K562 (cell line): ENCODE data around the gene ACBD5. TPM values are rescaled to one million over a fixed set of nuclear protein-coding genes. Genes with fewer than 3 reads are reported as not detected.

Source experiments
- ATAC-seq: fragments of 200-7000 bp; cut with Tn5 transposase; 3 replicates; pipeline ENCODE4 v1.9.1; 2020; ENCODE audit warnings: moderate library complexity
- BruUV-seq: library from RNA; stranded (reverse); fragments of 400-500 nt; replicated peaks from 2 replicates; lab custom pipeline; 2021; lab: Mats Ljungman, UMichigan
- CTCF ChIA-PET: fragments of 300-600 bp; formaldehyde crosslinking; extraction: SDS; loops from one replicate; lab custom pipeline; 2021; ENCODE audit warnings: low intra/inter-chr PET ratio; lab: Yijun Ruan, JAX
- POLR2A ChIA-PET: fragments of 300-600, 350-650 bp; sonication (Branson Sonifier 250); formaldehyde crosslinking; extraction: SDS; loops from one replicate; lab custom pipeline; 2021; ENCODE audit warnings: antibody characterized with exemption, inconsistent platforms; lab: Yijun Ruan, JAX
- DNase-seq, 4 experiments: peaks; one replicate each; pipeline versions ENCODE4 v3.0.0 to v3.0.0-alpha.2; 2011 to 2018; ENCODE audit warnings: low spot score in 3 of 4, mixed read lengths in 3 of 4; ENCODE audit errors: extremely low read depth in 1 of 4
- FAIRE-seq: peaks from 2 replicates; lab custom pipeline; 2011; peaks lifted over from hg19 to GRCh38; lab: Jason Lieb, UNC
- H2AFZ ChIP-seq: 2 replicates; pipeline ENCODE4 v1.6.0; 2011; ENCODE audit warnings: low read depth, low read length, control low read depth, inconsistent platforms
- H3K27ac ChIP-seq: fragments of 200-600 bp; 3 replicates; pipeline ENCODE4 v1.8.0; 2011; ENCODE audit warnings: low read depth, mild to moderate bottlenecking, control low read depth, inconsistent platforms, low read length, moderate library complexity, mixed read lengths; ENCODE audit errors: extremely low read depth
- H3K27me3 ChIP-seq, 2 experiments: fragments of 300-600 bp in 1 of 2; 2 replicates in 1 of 2; 3 replicates in 1 of 2; pipeline versions ENCODE4 v1.6.0 to v1.8.0; 2011; ENCODE audit warnings: inconsistent platforms in 2 of 2, low read length in 2 of 2, mild to moderate bottlenecking in 1 of 2, mixed read lengths in 1 of 2, moderate library complexity in 1 of 2; ENCODE audit not compliant: control insufficient read depth in 2 of 2, insufficient read depth in 2 of 2
- H3K36me3 ChIP-seq: fragments of 300-600 bp; 3 replicates; pipeline ENCODE4 v1.8.0; 2011; ENCODE audit warnings: mild to moderate bottlenecking, low read length, inconsistent platforms; ENCODE audit not compliant: control insufficient read depth, insufficient read depth
- H3K4me1 ChIP-seq, 2 experiments: fragments of 200-600 bp in 1 of 2; replicated peaks in 1 of 2; 2 replicates in 1 of 2; 3 replicates in 1 of 2; pipeline versions ENCODE4 v1.5.1 to v1.8.0; 2011; ENCODE audit warnings: inconsistent platforms in 2 of 2, low read length in 2 of 2, mild to moderate bottlenecking in 1 of 2, mixed read lengths in 1 of 2, moderate library complexity in 1 of 2; ENCODE audit not compliant: control insufficient read depth in 2 of 2, insufficient read depth in 2 of 2
- H3K4me2 ChIP-seq: 2 replicates; pipeline ENCODE4 v1.6.1; 2011; ENCODE audit warnings: low read length, control low read depth, inconsistent platforms, mixed read lengths; ENCODE audit not compliant: insufficient read depth
- H3K4me3 ChIP-seq: fragments of 200-600 bp; sonication (generic), shearing (Covaris generic); 2 replicates; pipeline ENCODE4 v1.5.1; 2016; ENCODE audit warnings: control low read depth, inconsistent platforms
- H3K79me2 ChIP-seq: fragments of 200-600 bp; 3 replicates; pipeline ENCODE4 v1.8.0; 2011; ENCODE audit warnings: low read length, inconsistent platforms; ENCODE audit not compliant: control insufficient read depth, insufficient read depth
- H3K9ac ChIP-seq, 2 experiments: 2 replicates each; pipeline versions ENCODE4 v1.6.0 to v1.6.1; 2011; ENCODE audit warnings: low read depth in 2 of 2, low read length in 2 of 2, control low read depth in 1 of 2, inconsistent platforms in 1 of 2, mild to moderate bottlenecking in 1 of 2, mixed read lengths in 1 of 2; ENCODE audit not compliant: insufficient read depth in 1 of 2
- H3K9me1 ChIP-seq: one replicate; pipeline ENCODE4 v1.6.0; 2011; ENCODE audit warnings: inconsistent platforms, mild to moderate bottlenecking, low read length, moderate library complexity; ENCODE audit not compliant: control insufficient read depth, insufficient read depth
- H3K9me3 ChIP-seq: replicated peaks from 2 replicates; pipeline ENCODE4 v1.5.1; 2011; ENCODE audit warnings: low read depth, low read length, inconsistent platforms; ENCODE audit not compliant: control insufficient read depth, insufficient read depth
- H4K20me1 ChIP-seq: replicated peaks from 2 replicates; pipeline ENCODE4 v1.6.1; 2011; ENCODE audit warnings: low read length, inconsistent platforms, mixed read lengths; ENCODE audit not compliant: control insufficient read depth, insufficient read depth
- HMGN3 ChIP-seq: IDR thresholded peaks from 2 replicates; pipeline ENCODE4 v1.6.1; 2011; ENCODE audit warnings: borderline replicate concordance, low read depth, mild to moderate bottlenecking, mixed read lengths, low read length; ENCODE audit not compliant: insufficient read length; ENCODE audit errors: extremely low read depth
- LARP7 ChIP-seq: fragments of 450-650 bp; IDR thresholded peaks from 2 replicates; pipeline ENCODE4 v1.6.1; 2016
- PHF20 ChIP-seq: fragments of 450-650 bp; IDR thresholded peaks from 2 replicates; pipeline ENCODE4 v1.6.1; 2018; ENCODE audit not compliant: partially characterized antibody
- SIN3A ChIP-seq, 2 experiments: fragments of 150-350 bp in 1 of 2; IDR thresholded peaks; 2 replicates each; pipeline ENCODE4 v1.6.1; 2011 to 2016; ENCODE audit warnings: borderline replicate concordance in 2 of 2, low read depth in 2 of 2, low read length in 2 of 2, mild to moderate bottlenecking in 2 of 2, moderate library complexity in 2 of 2; ENCODE audit not compliant: control insufficient read depth in 1 of 2
- TCF15 ChIP-seq: fragments of 250-450 bp; sonication (Bioruptor Pico); IDR thresholded peaks from 2 replicates; pipeline ENCODE4 v1.8.0; 2022; ENCODE audit warnings: moderate library complexity, mild to moderate bottlenecking, inconsistent platforms
- YY1 ChIP-seq, 3 experiments: IDR thresholded peaks; 2 replicates each; pipeline ENCODE4 v1.6.1; 2011; ENCODE audit warnings: low read length in 2 of 3, mild to moderate bottlenecking in 2 of 3, moderate library complexity in 2 of 3, borderline replicate concordance in 1 of 3, control low read depth in 1 of 3, low read depth in 1 of 3; ENCODE audit not compliant: insufficient read depth in 3 of 3, insufficient replicate concordance in 2 of 3, control insufficient read depth in 1 of 3, insufficient read length in 1 of 3; ENCODE audit errors: extremely low read depth in 1 of 3
- ZBTB17 ChIP-seq: fragments of 450-650 bp; formaldehyde crosslinking; IDR thresholded peaks from 2 replicates; pipeline ENCODE4 v1.4.0; 2020; ENCODE audit warnings: mild to moderate bottlenecking
- ZKSCAN1 ChIP-seq: fragments of 150-350 bp; IDR thresholded peaks from 2 replicates; pipeline ENCODE4 v1.6.1; 2016; ENCODE audit warnings: low read depth, low read length
- ZNF324 ChIP-seq: fragments of 250-450 bp; sonication (Bioruptor Pico); IDR thresholded peaks from 2 replicates; pipeline ENCODE4 v1.4.0; 2020; ENCODE audit warnings: mild to moderate bottlenecking
- whole genome bisulfite sequencing: fragments of 100-300 bp; shearing (Covaris generic); methylation state at CpG from one replicate; pipeline ENCODE4 v1.1.6; 2016; ENCODE audit warnings: low coverage, mixed read lengths; ENCODE audit not compliant: insufficient coverage; ENCODE audit errors: missing lambda C conversion rate; 5-methylcytosine and 5-hydroxymethylcytosine counted together
- in situ Hi-C: fragments of 300-500 bp; cut with MboI; formaldehyde crosslinking; loops from 4 replicates; pipeline ENCODE4 v1.15.0; 2018; ENCODE audit warnings: inconsistent platforms, mixed read lengths
- intact Hi-C: fragments of 100-400 bp; cut with micrococcal nuclease; formaldehyde crosslinking; loops from 2 replicates; pipeline ENCODE4 v1.14.2; 2022
- polyA plus RNA-seq, 8 experiments: library from polyadenylated mRNA; depleted of rRNA in 4 of 8; stranded (reverse) in 5 of 8; unstranded in 3 of 8; fragments of >200 nt; fragmentation: Nextera tagmentation in 2 of 8; fragmentation: Illumina TruSeq in 1 of 8; extraction: Ambion mirVana in 2 of 8; extraction: Trizol in 1 of 8; gene quantifications; 2 replicates each; pipeline versions ENCODE4 v1.2.1 to v1.2.3, GENCODE V29; 2011 to 2014; ENCODE audit warnings: inconsistent platforms in 1 of 8, missing spikeins in 1 of 8
- total RNA-seq, 7 experiments: library from RNA; depleted of rRNA in 6 of 7; stranded (reverse); fragments of >200 nt in 6 of 7; fragmentation: Illumina TruSeq in 2 of 7; extraction: Trizol in 2 of 7; gene quantifications; 2 replicates each; pipeline versions ENCODE4 v1.2.1 to v1.2.3, GENCODE V29; 2011 to 2021; ENCODE audit warnings: low replicate concordance in 1 of 7
- TF ChIP-seq, protein P1 (sequence below): sonication (generic); formaldehyde crosslinking; IDR thresholded peaks from 2 replicates; pipeline ENCODE4 v1.8.0; 2022; ENCODE audit warnings: mild to moderate bottlenecking, missing genetic modification reagents
- TF ChIP-seq, protein P2 (sequence below): fragments of 250-450 bp; sonication (Bioruptor Pico); IDR thresholded peaks from 2 replicates; pipeline ENCODE4 v1.9.0; 2021; ENCODE audit warnings: mild to moderate bottlenecking

Gene ACBD5
- total and polyA plus RNA-seq, 9 of the 15 experiments (the other 6 are each of a cell fraction or from before 2014, with no cell fraction given) = 1.5 to 10.3 (median 7.8) TPM

DNA sequence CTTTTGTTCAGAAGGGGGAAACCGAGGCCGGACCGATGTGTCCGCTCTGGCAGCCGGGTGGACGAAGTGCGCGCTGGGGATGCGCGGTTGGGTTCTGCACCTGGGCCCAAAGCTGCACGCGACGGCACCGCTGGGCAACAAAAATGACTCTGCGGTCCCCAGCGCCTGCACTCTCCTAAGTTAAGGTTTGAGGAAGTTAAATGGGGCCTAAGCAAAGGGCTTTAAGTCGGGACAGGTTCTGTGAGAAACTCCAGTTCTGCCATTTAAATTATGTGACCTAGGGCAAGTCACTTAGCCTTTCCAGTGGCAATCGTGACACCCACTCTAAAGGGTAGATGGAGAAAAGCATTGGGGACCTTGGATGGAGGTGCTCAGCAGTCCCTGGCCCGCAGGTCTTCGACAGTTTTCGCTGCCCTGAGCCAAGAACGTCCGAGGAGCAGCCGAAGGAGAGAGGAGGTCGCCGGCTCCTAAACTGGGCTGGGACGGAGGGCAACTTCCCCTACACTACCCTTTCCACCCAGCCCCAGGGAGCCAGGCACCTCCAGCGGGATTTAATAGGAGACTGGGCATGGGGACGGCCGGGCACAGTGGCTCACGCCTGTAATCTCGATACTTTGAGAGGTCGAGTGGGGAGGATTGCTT is 534 bp upstream of the ACBD5 start:
- Histone ChIP-seq H2AFZ (peak overlapping the region; percentile 97), H3K9me1 (no peaks in the 10 kb centered on the region), H3K4me1 (peaks cover 16 to 23% of the 10 kb centered on the region in 2 experiments; a peak in 4 of 5 replicates), H3K27me3 (no peaks in the 10 kb centered on the region), H3K4me2 (peak overlapping the region; percentile 96), H3K9ac (peak overlapping the region; percentile 75 to 94), H4K20me1 (no peaks in the 10 kb centered on the region), H3K9me3 (no peaks in the 10 kb centered on the region), H3K4me3 (peak overlapping the region; percentile 59), H3K79me2 (peaks cover 15% of the 10 kb centered on the region), H3K27ac (peak overlapping the region; percentile 94), H3K36me3 (no peaks in the 10 kb centered on the region)
- ChIA-PET POLR2A (no interaction called here), CTCF (no interaction called here)
- BruUV-seq = TSS peak; percentile 20
- intact Hi-C loops = loop anchor here (10.0 kb wide), 1 partner anchor 284 kb away; no protein-coding TSS in a partner anchor
- 2% methylated on average over 25 of the region's 33 CpGs for WGBS
- in situ Hi-C loops = no loop called here
- DNase-seq (peak in 2 of 4 experiments; percentile 8 to 18), ATAC-seq (peak; percentile 27), FAIRE-seq (no peak)
- TF ChIP-seq, protein P1, sequence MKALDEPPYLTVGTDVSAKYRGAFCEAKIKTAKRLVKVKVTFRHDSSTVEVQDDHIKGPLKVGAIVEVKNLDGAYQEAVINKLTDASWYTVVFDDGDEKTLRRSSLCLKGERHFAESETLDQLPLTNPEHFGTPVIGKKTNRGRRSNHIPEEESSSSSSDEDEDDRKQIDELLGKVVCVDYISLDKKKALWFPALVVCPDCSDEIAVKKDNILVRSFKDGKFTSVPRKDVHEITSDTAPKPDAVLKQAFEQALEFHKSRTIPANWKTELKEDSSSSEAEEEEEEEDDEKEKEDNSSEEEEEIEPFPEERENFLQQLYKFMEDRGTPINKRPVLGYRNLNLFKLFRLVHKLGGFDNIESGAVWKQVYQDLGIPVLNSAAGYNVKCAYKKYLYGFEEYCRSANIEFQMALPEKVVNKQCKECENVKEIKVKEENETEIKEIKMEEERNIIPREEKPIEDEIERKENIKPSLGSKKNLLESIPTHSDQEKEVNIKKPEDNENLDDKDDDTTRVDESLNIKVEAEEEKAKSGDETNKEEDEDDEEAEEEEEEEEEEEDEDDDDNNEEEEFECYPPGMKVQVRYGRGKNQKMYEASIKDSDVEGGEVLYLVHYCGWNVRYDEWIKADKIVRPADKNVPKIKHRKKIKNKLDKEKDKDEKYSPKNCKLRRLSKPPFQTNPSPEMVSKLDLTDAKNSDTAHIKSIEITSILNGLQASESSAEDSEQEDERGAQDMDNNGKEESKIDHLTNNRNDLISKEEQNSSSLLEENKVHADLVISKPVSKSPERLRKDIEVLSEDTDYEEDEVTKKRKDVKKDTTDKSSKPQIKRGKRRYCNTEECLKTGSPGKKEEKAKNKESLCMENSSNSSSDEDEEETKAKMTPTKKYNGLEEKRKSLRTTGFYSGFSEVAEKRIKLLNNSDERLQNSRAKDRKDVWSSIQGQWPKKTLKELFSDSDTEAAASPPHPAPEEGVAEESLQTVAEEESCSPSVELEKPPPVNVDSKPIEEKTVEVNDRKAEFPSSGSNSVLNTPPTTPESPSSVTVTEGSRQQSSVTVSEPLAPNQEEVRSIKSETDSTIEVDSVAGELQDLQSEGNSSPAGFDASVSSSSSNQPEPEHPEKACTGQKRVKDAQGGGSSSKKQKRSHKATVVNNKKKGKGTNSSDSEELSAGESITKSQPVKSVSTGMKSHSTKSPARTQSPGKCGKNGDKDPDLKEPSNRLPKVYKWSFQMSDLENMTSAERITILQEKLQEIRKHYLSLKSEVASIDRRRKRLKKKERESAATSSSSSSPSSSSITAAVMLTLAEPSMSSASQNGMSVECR (CRISPR knock-in tag) = peak; percentile 56; the same call in 1 of the 2 replicates
- peak; percentile 19 for TF ChIP-seq HMGN3
- TF ChIP-seq ZKSCAN1 = no peak
- TF ChIP-seq, protein P2, sequence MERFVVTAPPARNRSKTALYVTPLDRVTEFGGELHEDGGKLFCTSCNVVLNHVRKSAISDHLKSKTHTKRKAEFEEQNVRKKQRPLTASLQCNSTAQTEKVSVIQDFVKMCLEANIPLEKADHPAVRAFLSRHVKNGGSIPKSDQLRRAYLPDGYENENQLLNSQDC (CRISPR knock-in tag) = no peak
- TF ChIP-seq ZBTB17 (CRISPR knock-in tag) = peak; percentile 42; the same call in 1 of the 2 replicates
- peak; percentile 41; the same call in 1 of the 2 replicates for TF ChIP-seq ZNF324
- TF ChIP-seq PHF20 = peak; percentile 8
- TF ChIP-seq TCF15 (CRISPR knock-in tag) = 0 out of 2 replicates have a peak, but pooled peaks have one; percentile 19
- 0 out of 4 replicates have a peak, but pooled peaks of 1 of the 2 experiments have one; percentile 41 for TF ChIP-seq SIN3A (IDR thresholded peaks at IDR 0.05; ENCODE audit: borderline replicate concordance in 2 of 2, control insufficient read depth in 1 of 2, low read depth in 2 of 2, low read length in 2 of 2)
- TF ChIP-seq LARP7 = no peak
- peak in 1 of 3 experiments; percentile 7 for TF ChIP-seq YY1 (IDR thresholded peaks at IDR 0.05; ENCODE audit: borderline replicate concordance in 1 of 3, control insufficient read depth in 1 of 3, extremely low read depth in 1 of 3, insufficient read depth in 3 of 3, insufficient read length in 1 of 3, insufficient replicate concordance in 2 of 3, low read depth in 1 of 3, low read length in 2 of 3)
